H1 (cell line): Measurements from ENCODE around the gene TEX10. TPM values are rescaled to one million over a fixed set of nuclear protein-coding genes. Genes with fewer than 3 reads are reported as not detected.

ENCODE experiments used
- BRCA1 ChIP-seq: IDR thresholded peaks from 2 replicates; pipeline ENCODE4 v1.6.1; 2012; ENCODE audit warnings: low read depth, low read length, improper control_type of control experiment
- CBX5 ChIP-seq: fragments of 300-800, 300-1000 bp; sonication (generic); IDR thresholded peaks from 2 replicates; pipeline ENCODE4 v1.7.1; 2016; ENCODE audit warnings: antibody characterized with exemption, low read length, low read depth
- polyA plus RNA-seq, 7 experiments: library from polyadenylated mRNA; depleted of rRNA in 3 of 7; stranded (reverse) in 5 of 7; unstranded in 2 of 7; fragments of >200 nt in 5 of 7; fragments of 200-250 nt in 2 of 7; gene quantifications; 1 replicate in 5 of 7; 2 replicates in 1 of 7; 4 replicates in 1 of 7; pipeline versions ENCODE4 v1.2.1 to v1.2.3, GENCODE V29; 2011 to 2013; ENCODE audit warnings: missing spikeins in 2 of 7, mixed read lengths in 2 of 7
- total RNA-seq: library from RNA; stranded (reverse); fragmentation: NEBNext Ultra II Directional; extraction: Animal tissue kit (Norgen Biotek cat#: 25700); gene quantifications from 2 replicates; pipeline ENCODE4 v1.2.1, GENCODE V29; 2021
- TF ChIP-seq, protein P1 (sequence below): fragments of 300-600 bp; sonication (generic); IDR thresholded peaks from 2 replicates; pipeline ENCODE4 v1.7.1; 2012; ENCODE audit warnings: low read length, moderate library complexity, mild to moderate bottlenecking, inconsistent platforms; ENCODE audit not compliant: insufficient replicate concordance
- TF ChIP-seq, protein P2 (sequence below): IDR thresholded peaks from 2 replicates; pipeline ENCODE4 v1.6.1; 2012; ENCODE audit warnings: inconsistent platforms

The TEX10 gene
- total and polyA plus RNA-seq, 2 of the 8 experiments (the other 6 are each of a cell fraction or from before 2014, with no cell fraction given), result 46.9 to 81.0 TPM

DNA sequence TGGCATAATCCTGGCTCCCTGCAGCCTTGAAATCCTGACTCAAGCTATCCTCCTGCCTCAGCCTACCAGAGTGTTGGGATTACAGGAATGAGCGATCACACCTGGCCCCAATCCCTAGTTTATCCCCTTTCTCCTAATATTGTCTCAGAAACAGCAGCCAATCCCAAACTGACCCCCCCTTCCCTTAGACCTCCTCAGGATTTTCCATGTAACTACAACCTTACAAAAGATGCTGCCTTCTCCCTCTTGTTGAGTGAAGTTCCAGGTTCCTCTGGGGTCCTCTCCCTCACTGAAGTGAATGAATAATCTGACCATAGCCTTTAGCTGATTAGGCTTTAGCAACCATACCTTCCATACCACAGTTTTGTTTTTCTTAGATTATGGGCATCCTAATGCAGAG, 48.3 kb upstream of the TEX10 start (continued):
- TF ChIP-seq, protein P1, sequence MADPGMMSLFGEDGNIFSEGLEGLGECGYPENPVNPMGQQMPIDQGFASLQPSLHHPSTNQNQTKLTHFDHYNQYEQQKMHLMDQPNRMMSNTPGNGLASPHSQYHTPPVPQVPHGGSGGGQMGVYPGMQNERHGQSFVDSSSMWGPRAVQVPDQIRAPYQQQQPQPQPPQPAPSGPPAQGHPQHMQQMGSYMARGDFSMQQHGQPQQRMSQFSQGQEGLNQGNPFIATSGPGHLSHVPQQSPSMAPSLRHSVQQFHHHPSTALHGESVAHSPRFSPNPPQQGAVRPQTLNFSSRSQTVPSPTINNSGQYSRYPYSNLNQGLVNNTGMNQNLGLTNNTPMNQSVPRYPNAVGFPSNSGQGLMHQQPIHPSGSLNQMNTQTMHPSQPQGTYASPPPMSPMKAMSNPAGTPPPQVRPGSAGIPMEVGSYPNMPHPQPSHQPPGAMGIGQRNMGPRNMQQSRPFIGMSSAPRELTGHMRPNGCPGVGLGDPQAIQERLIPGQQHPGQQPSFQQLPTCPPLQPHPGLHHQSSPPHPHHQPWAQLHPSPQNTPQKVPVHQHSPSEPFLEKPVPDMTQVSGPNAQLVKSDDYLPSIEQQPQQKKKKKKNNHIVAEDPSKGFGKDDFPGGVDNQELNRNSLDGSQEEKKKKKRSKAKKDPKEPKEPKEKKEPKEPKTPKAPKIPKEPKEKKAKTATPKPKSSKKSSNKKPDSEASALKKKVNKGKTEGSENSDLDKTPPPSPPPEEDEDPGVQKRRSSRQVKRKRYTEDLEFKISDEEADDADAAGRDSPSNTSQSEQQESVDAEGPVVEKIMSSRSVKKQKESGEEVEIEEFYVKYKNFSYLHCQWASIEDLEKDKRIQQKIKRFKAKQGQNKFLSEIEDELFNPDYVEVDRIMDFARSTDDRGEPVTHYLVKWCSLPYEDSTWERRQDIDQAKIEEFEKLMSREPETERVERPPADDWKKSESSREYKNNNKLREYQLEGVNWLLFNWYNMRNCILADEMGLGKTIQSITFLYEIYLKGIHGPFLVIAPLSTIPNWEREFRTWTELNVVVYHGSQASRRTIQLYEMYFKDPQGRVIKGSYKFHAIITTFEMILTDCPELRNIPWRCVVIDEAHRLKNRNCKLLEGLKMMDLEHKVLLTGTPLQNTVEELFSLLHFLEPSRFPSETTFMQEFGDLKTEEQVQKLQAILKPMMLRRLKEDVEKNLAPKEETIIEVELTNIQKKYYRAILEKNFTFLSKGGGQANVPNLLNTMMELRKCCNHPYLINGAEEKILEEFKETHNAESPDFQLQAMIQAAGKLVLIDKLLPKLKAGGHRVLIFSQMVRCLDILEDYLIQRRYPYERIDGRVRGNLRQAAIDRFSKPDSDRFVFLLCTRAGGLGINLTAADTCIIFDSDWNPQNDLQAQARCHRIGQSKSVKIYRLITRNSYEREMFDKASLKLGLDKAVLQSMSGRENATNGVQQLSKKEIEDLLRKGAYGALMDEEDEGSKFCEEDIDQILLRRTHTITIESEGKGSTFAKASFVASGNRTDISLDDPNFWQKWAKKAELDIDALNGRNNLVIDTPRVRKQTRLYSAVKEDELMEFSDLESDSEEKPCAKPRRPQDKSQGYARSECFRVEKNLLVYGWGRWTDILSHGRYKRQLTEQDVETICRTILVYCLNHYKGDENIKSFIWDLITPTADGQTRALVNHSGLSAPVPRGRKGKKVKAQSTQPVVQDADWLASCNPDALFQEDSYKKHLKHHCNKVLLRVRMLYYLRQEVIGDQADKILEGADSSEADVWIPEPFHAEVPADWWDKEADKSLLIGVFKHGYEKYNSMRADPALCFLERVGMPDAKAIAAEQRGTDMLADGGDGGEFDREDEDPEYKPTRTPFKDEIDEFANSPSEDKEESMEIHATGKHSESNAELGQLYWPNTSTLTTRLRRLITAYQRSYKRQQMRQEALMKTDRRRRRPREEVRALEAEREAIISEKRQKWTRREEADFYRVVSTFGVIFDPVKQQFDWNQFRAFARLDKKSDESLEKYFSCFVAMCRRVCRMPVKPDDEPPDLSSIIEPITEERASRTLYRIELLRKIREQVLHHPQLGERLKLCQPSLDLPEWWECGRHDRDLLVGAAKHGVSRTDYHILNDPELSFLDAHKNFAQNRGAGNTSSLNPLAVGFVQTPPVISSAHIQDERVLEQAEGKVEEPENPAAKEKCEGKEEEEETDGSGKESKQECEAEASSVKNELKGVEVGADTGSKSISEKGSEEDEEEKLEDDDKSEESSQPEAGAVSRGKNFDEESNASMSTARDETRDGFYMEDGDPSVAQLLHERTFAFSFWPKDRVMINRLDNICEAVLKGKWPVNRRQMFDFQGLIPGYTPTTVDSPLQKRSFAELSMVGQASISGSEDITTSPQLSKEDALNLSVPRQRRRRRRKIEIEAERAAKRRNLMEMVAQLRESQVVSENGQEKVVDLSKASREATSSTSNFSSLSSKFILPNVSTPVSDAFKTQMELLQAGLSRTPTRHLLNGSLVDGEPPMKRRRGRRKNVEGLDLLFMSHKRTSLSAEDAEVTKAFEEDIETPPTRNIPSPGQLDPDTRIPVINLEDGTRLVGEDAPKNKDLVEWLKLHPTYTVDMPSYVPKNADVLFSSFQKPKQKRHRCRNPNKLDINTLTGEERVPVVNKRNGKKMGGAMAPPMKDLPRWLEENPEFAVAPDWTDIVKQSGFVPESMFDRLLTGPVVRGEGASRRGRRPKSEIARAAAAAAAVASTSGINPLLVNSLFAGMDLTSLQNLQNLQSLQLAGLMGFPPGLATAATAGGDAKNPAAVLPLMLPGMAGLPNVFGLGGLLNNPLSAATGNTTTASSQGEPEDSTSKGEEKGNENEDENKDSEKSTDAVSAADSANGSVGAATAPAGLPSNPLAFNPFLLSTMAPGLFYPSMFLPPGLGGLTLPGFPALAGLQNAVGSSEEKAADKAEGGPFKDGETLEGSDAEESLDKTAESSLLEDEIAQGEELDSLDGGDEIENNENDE, result no peak
- TF ChIP-seq CBX5 (no peak), BRCA1 (no peak)
- TF ChIP-seq, protein P2, sequence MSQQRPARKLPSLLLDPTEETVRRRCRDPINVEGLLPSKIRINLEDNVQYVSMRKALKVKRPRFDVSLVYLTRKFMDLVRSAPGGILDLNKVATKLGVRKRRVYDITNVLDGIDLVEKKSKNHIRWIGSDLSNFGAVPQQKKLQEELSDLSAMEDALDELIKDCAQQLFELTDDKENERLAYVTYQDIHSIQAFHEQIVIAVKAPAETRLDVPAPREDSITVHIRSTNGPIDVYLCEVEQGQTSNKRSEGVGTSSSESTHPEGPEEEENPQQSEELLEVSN, result no peak
